Uterus (tissue), 2 donors: Measurements from ENCODE around the gene GRIK4.

Source experiments
- CTCF ChIP-seq, 4 experiments: fragments of 200-600 bp in 2 of 4; fragments of 450-650 bp in 2 of 4; sonication (generic) in 2 of 4; IDR thresholded peaks; one replicate each; pipeline ENCODE4 v1.5.1; 2016 to 2019; ENCODE audit warnings: antibody characterized with exemption in 4 of 4, mild to moderate bottlenecking in 2 of 4, moderate library complexity in 1 of 4
- POLR2A ChIP-seq, 2 donors: fragments of 450-650 bp; IDR thresholded peaks; one replicate each; pipeline ENCODE4 v1.6.1; 2016; ENCODE audit warnings: antibody characterized with exemption in 2 of 2, mild to moderate bottlenecking in 1 of 2, moderate library complexity in 1 of 2

DNA sequence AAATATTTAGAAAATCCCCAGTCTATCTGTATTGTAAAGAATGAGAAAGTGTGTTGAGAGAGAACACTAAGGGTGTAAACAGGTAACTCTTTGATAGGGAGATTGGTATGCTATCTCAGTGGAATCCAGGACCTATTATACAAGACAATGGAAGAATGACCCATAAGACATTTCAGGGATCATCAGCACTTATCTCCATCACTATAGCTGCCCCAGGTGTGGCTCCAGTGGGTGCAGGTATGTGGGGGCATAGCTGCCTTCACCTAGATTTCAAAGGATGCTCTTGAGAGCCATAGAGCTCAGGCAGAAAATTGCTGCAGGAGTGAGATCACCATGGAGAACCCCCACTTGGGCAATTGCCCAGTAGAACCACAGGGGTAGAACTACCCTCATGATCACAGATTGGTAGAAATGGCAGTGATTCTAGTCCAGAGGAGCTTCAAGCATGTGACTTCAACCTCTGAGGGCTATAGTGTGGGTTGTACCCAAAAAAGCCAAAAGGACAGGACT lies 260.1 kb downstream of the GRIK4 start:
- TF ChIP-seq CTCF (IDR thresholded peaks at IDR 0.05) = no peak
- no peak for TF ChIP-seq POLR2A (IDR thresholded peaks at IDR 0.05)
